ENCODE measurements around the gene SLC16A3.
A peak's percentile ranks its signal among the peaks of the same experiment; 100 is the strongest.

SLC16A3 gene

DNA sequence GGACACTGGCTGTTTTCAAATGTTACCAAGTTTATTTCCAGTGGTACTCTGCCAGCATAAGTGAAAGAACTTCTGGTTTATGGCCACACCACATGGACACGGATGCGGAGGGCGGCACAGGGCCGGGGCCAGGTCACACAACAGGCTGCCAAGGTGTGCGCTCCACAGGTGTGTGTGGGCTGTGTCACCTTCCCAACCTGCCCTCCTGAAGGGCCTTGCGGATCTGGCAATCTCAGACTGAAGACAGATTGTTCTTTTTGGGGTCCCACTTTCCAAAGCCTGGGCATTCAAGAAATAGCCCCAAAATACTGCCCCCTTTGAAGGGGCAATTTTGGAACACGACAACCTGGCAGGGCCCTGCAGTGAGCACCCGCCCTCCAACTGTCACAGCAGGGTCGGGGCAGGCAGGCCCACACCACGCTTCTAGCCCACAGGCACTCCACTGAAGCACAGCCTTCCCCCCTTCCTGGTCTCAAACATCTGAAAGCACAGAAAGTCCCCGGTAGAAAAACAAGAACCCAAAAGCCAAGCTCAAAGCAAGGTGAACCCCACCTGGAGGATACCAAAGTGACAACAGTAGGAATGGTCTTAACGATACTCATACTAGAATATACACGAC is 41.1 kb downstream of the SLC16A3 start:
- no peak overlapping the region for H3K9ac ChIP-seq (ENCODE audit: low read length)
- peaks cover 6% of the 10 kb centered on the region for H3K27me3 ChIP-seq (ENCODE audit: control insufficient read depth, insufficient read depth, low read length)
- no peaks in the 10 kb centered on the region for H3K9me3 ChIP-seq (ENCODE audit: control insufficient read depth, low read depth, low read length)
- H3K4me3 ChIP-seq (ENCODE audit: low read length), result no peak overlapping the region
- no peak overlapping the region for H3K27ac ChIP-seq (ENCODE audit: low read length)
- peaks cover 32% of the 10 kb centered on the region for H3K36me3 ChIP-seq (ENCODE audit: control insufficient read depth, low read depth, low read length)
- peaks cover 7% of the 10 kb centered on the region for H3K4me1 ChIP-seq (ENCODE audit: control insufficient read depth, low read depth, low read length)

- no peak overlapping the region for H3K4me3 ChIP-seq (ENCODE audit: low read length)
- peaks cover 6% of the 10 kb centered on the region for H3K27me3 ChIP-seq (ENCODE audit: control insufficient read depth, insufficient read depth, low read length)
- H3K9ac ChIP-seq (ENCODE audit: low read length), result no peak overlapping the region
- no peaks in the 10 kb centered on the region for H3K9me3 ChIP-seq (ENCODE audit: control insufficient read depth, low read depth, low read length)
- H3K27ac ChIP-seq (ENCODE audit: low read length), result no peak overlapping the region
- H3K36me3 ChIP-seq (ENCODE audit: control insufficient read depth, low read depth, low read length), result peaks cover 25% of the 10 kb centered on the region
- H3K4me1 ChIP-seq (ENCODE audit: control insufficient read depth, low read depth, low read length), result peaks cover 7% of the 10 kb centered on the region
These were observed 41.8 kb downstream of the SLC16A3 start for GRCh38 chr17:82270651-82271050.

GRCh38 chr17:82271401-82271800 is 42.6 kb downstream of the SLC16A3 start:
- H3K4me3 ChIP-seq (ENCODE audit: low read length), result peak overlapping the region; percentile 73
- H3K9me3 ChIP-seq (ENCODE audit: control insufficient read depth, low read depth, low read length), result no peaks in the 10 kb centered on the region
- H3K4me1 ChIP-seq (ENCODE audit: control insufficient read depth, low read depth, low read length), result peaks cover 7% of the 10 kb centered on the region
- H3K36me3 ChIP-seq (ENCODE audit: control insufficient read depth, low read depth, low read length), result peaks cover 19% of the 10 kb centered on the region
- no peak overlapping the region for H3K27ac ChIP-seq (ENCODE audit: low read length)
- H3K27me3 ChIP-seq (ENCODE audit: control insufficient read depth, insufficient read depth, low read length), result peaks cover 6% of the 10 kb centered on the region
- H3K9ac ChIP-seq (ENCODE audit: low read length), result no peak overlapping the region

- Histone ChIP-seq H3K27ac (ENCODE audit: low read length) (no peak overlapping the region), H3K36me3 (ENCODE audit: control insufficient read depth, low read depth, low read length) (peaks cover 17% of the 10 kb centered on the region), H3K9ac (ENCODE audit: low read length) (peak overlapping the region; percentile 79), H3K4me1 (ENCODE audit: control insufficient read depth, low read depth, low read length) (peaks cover 7% of the 10 kb centered on the region), H3K4me3 (ENCODE audit: low read length) (peak overlapping the region; percentile 73), H3K27me3 (ENCODE audit: control insufficient read depth, insufficient read depth, low read length) (peaks cover 6% of the 10 kb centered on the region), H3K9me3 (ENCODE audit: control insufficient read depth, low read depth, low read length) (no peaks in the 10 kb centered on the region)
These were observed 43.9 kb downstream of the SLC16A3 start for GRCh38 chr17:82272495-82273326.

DNA sequence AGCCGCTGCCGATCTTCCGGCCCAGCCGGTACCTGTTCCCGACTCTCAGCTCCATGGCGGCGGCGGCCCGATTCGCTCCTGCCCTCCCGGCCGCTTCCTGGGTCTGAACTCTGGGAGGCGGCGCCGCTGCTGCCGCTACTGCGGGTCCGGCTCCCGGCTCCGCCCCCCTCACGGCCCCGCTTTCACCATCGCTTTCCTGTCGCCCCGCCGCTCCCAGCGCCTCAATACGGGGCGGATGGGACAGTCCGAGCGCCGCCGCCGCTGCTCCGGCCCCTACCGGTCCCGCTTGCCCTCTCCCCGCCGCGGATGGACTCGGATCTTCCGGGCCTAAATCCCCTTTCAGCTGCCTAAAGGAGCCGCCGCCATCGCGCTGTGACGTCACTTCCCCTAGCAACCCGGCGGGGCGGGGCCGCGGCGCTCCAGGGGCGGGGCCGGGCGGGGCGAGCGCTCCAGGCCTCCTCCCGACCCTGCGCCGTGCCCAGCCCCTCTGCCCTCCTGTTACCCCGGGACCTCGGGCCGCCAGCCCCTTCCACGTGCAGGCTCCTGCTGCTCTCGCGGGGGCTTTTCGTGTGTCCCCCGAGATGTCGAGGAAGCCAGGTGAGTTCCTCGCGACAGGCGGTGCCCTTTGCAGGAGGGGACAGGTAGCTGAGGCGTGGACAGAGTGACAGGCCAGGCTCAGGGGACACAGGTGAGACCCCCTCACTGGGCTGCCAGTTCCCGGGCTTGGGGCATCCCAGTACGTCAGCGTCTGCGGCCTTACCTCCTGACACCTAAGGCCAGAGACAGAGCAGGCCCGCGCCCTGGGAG is 44.7 kb downstream of the SLC16A3 start, which contains the start of gene CSNK1D:
Gene CSNK1D (minus strand): TSS at position 374 of the 807 bp plus-strand sequence. CDS start 319 bp downstream, at position 55.
- peak within 1 kb of the TSS; percentile 73 for H3K4me3 ChIP-seq (ENCODE audit: low read length)
- no peak within 1 kb of the TSS for H3K27ac ChIP-seq (ENCODE audit: low read length)
- H3K9ac ChIP-seq (ENCODE audit: low read length), result peak within 1 kb of the TSS; percentile 79
- H3K4me1 ChIP-seq (ENCODE audit: control insufficient read depth, low read depth, low read length), result peaks cover 7% of the 10 kb centered on the region
- peaks cover 6% of the 10 kb centered on the region for H3K27me3 ChIP-seq (ENCODE audit: control insufficient read depth, insufficient read depth, low read length)
- H3K36me3 ChIP-seq (ENCODE audit: control insufficient read depth, low read depth, low read length), result peaks cover 17% of the 10 kb centered on the region
- no peaks in the 10 kb centered on the region for H3K9me3 ChIP-seq (ENCODE audit: control insufficient read depth, low read depth, low read length)

GRCh38 chr17:82274134-82275020 is 45.5 kb downstream of the SLC16A3 start:
- Histone ChIP-seq H3K27ac (ENCODE audit: low read length) (no peak overlapping the region), H3K36me3 (ENCODE audit: control insufficient read depth, low read depth, low read length) (peaks cover 17% of the 10 kb centered on the region), H3K4me1 (ENCODE audit: control insufficient read depth, low read depth, low read length) (peaks cover 11% of the 10 kb centered on the region), H3K9me3 (ENCODE audit: control insufficient read depth, low read depth, low read length) (no peaks in the 10 kb centered on the region), H3K9ac (ENCODE audit: low read length) (peak overlapping the region; percentile 12), H3K27me3 (ENCODE audit: control insufficient read depth, insufficient read depth, low read length) (peaks cover 6% of the 10 kb centered on the region), H3K4me3 (ENCODE audit: low read length) (peak overlapping the region; percentile 65)

DNA sequence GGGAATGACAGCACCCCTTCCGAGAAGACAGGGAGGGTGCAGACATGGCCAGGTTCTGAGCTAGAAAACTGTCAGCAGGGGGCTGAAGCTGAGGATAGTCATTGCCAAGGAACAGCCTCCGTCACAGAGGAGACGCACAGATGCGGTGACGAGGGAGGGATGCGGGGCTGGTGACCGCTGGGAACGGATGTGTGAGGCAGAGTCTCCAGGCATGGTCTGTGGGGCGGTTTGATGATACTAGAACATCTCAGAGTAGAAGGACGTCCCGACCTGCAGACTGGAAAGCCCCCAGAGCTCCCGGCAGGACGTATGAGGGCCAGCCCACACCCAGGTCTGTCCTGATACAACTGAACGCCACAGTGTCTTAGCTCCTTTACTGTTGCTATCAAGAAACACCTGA is 46.5 kb downstream of the SLC16A3 start:
- Histone ChIP-seq H3K36me3 (ENCODE audit: control insufficient read depth, low read depth, low read length) (peaks cover 14% of the 10 kb centered on the region), H3K27me3 (ENCODE audit: control insufficient read depth, insufficient read depth, low read length) (peaks cover 6% of the 10 kb centered on the region), H3K9me3 (ENCODE audit: control insufficient read depth, low read depth, low read length) (no peaks in the 10 kb centered on the region), H3K9ac (ENCODE audit: low read length) (no peak overlapping the region), H3K4me3 (ENCODE audit: low read length) (no peak overlapping the region), H3K4me1 (ENCODE audit: control insufficient read depth, low read depth, low read length) (peaks cover 11% of the 10 kb centered on the region), H3K27ac (ENCODE audit: low read length) (no peak overlapping the region)

DNA sequence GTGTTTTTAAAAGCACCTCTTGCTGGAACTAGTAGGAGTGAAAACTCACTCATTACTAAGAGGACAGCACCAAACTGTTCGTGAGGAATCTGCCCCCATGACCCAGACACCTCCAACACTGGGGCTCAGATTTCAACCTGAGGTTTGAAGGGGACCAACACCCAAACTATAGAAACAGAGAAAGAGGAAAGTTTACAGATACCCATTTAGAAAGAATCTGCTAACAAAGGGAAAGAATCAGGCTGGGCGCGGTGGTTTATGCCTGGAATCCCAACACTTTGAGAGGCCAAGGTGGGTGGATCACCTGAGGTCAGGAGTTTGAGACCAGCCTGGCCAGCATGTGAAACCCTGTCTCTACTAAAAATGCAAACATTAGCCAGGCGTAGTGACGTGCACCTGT is 48.1 kb downstream of the SLC16A3 start:
- H3K9me3 ChIP-seq (ENCODE audit: control insufficient read depth, low read depth, low read length), result no peaks in the 10 kb centered on the region
- H3K4me3 ChIP-seq (ENCODE audit: low read length), result no peak overlapping the region
- H3K9ac ChIP-seq (ENCODE audit: low read length), result no peak overlapping the region
- H3K4me1 ChIP-seq (ENCODE audit: control insufficient read depth, low read depth, low read length), result peaks cover 7% of the 10 kb centered on the region
- H3K27me3 ChIP-seq (ENCODE audit: control insufficient read depth, insufficient read depth, low read length), result peaks cover 6% of the 10 kb centered on the region
- H3K36me3 ChIP-seq (ENCODE audit: control insufficient read depth, low read depth, low read length), result peaks cover under 1% of the 10 kb centered on the region
- no peak overlapping the region for H3K27ac ChIP-seq (ENCODE audit: low read length)

GRCh38 chr17:82277851-82278250 is 49.0 kb downstream of the SLC16A3 start:
- H3K4me1 ChIP-seq (ENCODE audit: control insufficient read depth, low read depth, low read length), result peaks cover 7% of the 10 kb centered on the region
- no peak overlapping the region for H3K4me3 ChIP-seq (ENCODE audit: low read length)
- H3K9ac ChIP-seq (ENCODE audit: low read length), result no peak overlapping the region
- H3K36me3 ChIP-seq (ENCODE audit: control insufficient read depth, low read depth, low read length), result no peaks in the 10 kb centered on the region
- H3K27me3 ChIP-seq (ENCODE audit: control insufficient read depth, insufficient read depth, low read length), result peaks cover 6% of the 10 kb centered on the region
- no peak overlapping the region for H3K27ac ChIP-seq (ENCODE audit: low read length)
- no peaks in the 10 kb centered on the region for H3K9me3 ChIP-seq (ENCODE audit: control insufficient read depth, low read depth, low read length)

DNA sequence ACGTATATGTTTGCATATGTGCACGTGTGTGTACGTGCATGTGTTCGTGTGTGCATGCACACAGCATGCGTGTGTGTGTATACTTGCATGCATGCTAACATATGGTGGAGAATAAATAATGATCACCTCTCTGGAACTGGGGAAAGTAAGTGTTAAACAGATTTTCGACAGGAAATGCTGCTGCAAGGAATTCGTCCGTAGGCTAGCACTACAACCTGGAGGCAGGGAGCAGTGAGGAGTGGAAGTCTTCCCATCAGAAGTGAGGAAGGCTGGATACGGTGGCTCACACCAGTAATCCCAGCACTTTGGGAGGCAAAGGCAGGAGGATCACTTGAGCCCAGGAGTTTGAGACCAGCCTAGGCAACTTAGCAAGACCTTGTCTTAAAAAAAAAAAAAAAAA is 49.5 kb downstream of the SLC16A3 start:
- Histone ChIP-seq H3K27ac (ENCODE audit: low read length) (no peak overlapping the region), H3K9me3 (ENCODE audit: control insufficient read depth, low read depth, low read length) (no peaks in the 10 kb centered on the region), H3K9ac (ENCODE audit: low read length) (no peak overlapping the region), H3K4me3 (ENCODE audit: low read length) (no peak overlapping the region), H3K4me1 (ENCODE audit: control insufficient read depth, low read depth, low read length) (peaks cover 7% of the 10 kb centered on the region), H3K27me3 (ENCODE audit: control insufficient read depth, insufficient read depth, low read length) (peaks cover 6% of the 10 kb centered on the region), H3K36me3 (ENCODE audit: control insufficient read depth, low read depth, low read length) (no peaks in the 10 kb centered on the region)

All from iPS-18a (cell line).